T-helper 2 cell treated with Interferon-gamma antibody and Interleukin-4, amounts not matched to agents 100 ng/mL and 5 ng/mL, for 36 hours (primary cell): Measurements from ENCODE around the gene C15orf61. TPM values are rescaled to one million over a fixed set of nuclear protein-coding genes. Genes with fewer than 3 reads are reported as not detected.

Experiments used
- intact Hi-C: fragments of 100-400 bp; cut with micrococcal nuclease; formaldehyde crosslinking; loops from one replicate; pipeline ENCODE4 v1.15.1; 2023
- total RNA-seq: library from RNA; stranded (reverse); gene quantifications from 2 replicates; pipeline ENCODE4 v1.2.3, GENCODE V29; 2022

Gene C15orf61
- total RNA-seq = 4.6 and 4.7 TPM in 2 replicates

DNA sequence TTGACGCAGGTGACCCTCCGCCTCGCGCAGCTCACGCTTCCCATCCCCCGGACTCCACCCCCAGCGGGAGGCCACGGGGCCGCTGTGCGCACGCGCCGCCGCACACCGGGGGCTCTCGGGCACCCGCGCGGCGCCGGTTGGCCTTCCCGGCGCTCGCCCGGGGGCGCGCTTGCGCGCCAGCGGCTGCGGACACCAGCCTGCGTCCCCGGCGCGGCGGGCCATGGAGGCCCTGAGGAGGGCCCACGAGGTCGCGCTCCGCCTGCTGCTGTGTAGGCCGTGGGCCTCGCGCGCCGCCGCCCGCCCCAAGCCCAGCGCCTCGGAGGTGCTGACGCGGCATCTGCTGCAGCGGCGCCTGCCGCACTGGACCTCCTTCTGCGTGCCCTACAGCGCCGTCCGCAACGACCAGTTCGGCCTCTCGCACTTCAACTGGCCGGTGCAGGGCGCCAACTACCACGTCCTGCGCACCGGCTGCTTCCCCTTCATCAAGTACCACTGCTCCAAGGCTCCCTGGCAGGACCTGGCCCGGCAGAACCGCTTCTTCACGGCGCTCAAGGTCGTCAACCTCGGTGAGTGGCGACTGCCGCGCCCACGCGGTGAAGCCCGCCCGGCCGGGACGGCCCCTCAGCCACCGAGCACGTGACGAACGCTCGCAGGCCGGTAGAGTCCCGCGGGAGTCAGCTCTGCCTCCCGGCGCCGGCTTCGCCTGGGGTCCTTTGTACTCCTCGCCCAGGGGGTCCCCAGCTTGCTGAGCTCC lies at the start of gene C15orf61:
C15orf61 (plus strand) TSS at position 103 of the 754 bp plus-strand sequence; CDS start at position 221, 118 bp downstream.
- intact Hi-C loops = loop anchor here (1.0 to 10.0 kb wide), 5 partner anchors 22 to 756 kb away; partner anchors contain the start of genes FEM1B and MAP2K5

DNA sequence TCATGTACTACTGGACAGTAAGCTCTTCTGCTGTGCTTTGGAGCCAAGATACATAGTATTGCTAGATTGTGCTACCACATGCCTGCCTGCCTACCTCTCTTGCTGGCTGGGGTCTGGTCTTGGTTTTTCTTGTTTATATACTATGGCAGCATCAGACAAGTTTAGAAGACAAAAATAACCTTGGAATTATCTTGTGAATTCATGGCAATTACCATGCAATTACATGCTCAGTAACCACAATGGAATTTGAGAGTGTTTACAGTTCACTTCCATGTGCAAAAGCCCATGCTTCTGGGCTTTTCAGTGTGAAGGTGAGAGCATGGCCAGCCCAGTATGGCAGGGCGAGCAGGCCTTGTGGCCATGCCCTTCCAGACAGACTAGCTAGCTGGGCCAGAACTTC lies 48.0 kb upstream of the C15orf61 start:
- intact Hi-C loops = no loop called here

DNA sequence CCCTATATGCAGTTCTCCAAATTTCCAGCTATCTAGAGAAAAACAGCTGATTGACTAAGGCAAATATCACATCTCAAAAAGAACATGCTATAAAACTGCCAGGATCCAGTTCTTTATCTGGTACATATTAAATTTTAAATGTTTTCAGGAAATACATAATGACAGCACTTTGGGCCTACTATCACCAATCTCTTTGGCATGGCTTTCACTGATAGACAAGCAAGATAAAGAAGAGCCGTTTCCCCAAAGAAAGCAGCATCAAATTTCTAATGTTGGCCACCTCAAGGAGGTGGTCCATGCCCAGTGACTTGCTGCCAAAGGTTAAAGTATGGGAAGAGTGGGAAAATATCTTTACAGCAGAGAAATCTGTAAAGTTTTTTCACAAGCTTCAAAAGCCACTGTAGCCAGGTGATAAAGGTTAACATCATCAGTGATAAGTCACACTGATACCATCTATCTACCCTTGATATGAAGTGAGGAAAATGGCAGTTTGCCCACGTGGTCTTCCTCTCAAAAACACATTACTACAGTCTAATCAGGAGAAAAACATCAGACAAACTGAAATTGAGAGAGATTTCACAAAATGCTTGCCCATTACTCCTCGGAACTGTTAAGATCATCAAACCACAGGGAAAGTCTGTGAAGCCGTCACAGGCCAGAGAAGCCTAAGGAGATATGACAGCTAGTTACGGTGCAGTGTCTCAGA lies 46.4 kb upstream of the C15orf61 start:
- intact Hi-C loops = no loop called here

DNA sequence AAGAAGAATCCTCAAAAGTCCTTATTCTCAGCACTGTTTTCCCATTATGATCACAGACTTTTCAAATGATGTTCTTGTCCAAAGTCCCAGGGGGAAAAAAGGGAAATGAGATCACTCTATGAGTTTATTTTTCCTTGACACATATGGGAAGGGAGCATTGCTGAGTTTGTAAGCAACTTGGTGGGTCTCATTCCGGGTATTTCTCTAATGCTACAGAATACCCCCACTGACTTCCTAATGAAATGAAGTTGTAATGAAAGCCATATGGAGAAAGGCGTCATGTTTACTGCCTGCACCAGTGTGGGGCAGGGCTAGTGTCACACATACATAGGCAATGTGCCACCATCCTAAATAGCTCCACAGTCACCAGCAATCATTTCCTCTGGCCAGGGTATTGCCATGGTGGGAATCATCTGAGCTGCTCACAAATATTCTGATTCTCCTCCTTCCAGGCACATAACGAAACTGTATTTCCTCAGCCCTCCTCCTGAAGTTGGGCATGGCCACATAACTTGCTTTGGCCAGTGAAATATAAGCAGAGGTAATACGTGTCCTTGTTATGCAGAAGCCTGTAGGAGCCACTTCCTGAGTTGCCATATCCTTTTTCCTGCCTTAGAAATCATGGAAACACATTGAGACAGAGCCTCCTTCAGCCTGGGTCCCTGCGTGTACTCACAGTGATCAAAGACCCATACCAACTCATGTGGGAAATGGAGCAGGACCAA lies 41.0 kb upstream of the C15orf61 start:
- intact Hi-C loops = no loop called here

DNA sequence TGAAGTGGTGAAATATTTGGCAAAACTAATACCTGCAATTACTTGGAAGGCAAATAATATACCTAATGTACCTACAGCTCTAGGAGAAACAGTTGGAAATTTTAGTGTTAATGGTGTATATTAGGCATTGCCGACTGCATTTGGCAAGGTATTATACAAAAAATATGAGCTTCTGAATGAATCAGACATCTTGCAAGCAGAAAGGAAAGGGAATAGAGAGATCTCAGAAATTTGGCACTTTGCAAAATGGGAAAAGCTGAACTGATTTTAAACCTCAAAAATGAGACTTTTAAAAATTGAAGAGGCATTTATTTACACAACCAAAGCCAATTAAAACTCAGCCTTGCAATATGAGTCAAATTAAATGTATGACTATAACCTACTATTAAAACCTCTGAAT lies 40.2 kb upstream of the C15orf61 start:
- intact Hi-C loops = no loop called here

DNA sequence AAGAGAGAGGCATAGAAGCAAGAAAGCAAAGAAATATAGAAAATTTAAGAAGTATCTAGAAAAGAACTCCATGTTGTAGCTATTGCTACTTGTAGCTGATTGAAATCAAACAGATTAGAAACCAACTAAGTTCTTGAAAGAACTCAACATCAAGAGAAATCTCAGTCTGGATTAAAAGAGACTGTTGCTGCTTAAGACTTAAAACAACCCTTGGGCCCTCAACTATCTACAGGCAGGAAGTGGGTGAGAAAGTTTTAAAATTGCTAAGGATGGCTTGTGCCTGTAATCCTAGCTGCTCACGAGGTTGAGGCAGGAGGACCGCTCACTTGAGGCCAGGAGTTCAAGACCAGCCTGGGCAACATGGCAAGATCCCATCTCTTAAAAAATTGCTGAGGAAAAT lies 39.3 kb upstream of the C15orf61 start:
- intact Hi-C loops = no loop called here

DNA sequence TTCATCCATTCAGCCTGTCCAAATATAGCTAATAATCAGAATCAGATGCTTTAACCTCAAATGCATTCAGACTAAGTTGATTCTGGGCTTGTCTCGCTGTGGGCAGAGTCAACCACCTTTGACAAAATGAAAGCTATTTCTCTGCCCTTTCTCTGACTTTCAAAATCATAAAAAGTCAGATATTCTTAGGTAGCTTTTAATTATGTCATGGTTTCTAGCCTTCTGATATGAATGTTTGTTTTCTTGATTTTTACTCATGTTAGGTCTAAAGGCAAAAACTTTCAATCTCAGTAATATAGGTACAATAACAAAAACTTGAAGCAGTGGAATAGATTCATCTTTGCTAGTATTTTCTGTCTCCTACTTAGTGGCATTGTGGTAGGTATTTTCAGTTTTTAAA lies 25.3 kb upstream of the C15orf61 start:
- intact Hi-C loops = no loop called here

DNA sequence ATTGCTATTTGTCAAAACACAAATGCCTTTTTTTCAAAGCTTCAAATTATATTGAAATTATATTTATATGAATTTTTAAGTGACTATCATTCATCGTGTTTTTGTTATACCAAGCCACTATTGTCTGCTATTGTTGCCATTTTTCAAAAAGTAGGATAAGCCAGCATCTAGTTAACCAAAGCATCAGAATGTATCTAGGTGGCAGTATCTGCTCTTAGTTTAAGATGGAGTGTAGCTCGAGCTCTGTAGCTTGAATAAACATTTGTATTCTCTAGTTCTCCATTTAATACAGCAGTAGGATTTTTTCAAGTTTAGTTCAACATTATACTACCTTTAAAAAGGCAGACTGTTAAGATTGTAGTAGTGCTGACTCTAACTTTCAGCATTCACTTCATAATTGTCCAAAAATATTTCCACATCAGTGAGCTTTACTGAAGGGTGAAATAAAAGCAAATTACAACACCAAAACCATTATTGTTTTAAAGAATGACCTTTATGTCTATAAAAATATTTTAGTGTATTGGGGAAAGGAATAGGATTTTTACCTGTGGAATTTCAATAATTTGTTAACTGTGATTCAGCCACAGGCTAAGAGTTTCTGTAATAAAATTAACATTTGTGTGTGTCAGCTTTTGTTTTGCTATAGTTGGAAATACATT lies 19.6 kb upstream of the C15orf61 start:
- intact Hi-C loops = loop anchor here (5.0 kb wide), 1 partner anchor 336 kb away; no protein-coding TSS in a partner anchor

DNA sequence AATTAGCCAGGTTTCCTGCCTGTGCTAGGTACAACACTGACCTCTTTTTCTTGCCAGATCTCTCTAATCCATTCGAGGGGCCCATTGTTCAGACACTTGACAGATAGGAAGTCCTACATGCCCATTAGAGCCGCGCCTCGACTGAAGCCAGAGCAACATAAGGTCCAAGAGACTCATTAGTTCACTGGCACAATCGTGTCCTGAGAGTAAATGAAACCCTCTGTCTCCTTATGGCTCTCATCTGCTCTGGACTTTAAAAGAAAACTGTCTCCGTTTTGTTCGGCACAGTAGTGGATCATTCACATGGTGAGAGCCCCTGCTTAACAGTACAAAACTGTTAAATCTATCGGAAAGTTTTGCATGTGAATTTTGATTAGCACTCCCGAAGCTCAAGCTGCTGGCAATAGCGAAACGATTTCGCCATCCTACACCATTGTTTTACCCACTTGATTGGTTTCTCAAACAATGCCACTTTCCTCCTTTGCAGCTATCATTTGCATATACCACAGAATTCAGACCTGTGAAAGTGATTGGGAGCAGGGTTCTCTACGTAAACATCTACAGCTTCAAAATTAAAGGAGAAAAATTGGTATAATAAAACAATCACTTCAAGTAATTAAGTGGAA lies 19.0 kb upstream of the C15orf61 start:
- intact Hi-C loops = loop anchor here (5.0 kb wide), 1 partner anchor 335 kb away; no protein-coding TSS in a partner anchor

DNA sequence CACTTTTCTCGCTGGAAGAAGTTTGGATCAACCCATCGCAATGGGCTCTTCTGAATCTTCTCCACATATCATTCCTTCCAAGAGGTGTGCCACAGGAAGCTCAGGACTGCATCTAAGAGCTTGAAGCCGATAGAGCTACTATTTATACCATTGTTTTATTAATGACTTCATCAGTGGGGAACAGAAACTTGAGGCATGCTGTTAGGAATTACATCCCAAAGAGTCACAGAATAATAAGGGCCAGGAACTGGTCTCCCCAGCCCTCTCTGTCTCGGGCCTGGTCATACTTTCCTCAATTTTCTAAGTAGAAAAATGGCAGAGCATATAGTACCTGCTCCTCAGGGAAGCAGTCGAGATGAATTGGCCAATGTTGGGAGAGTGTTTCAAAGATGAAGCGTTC lies 16.9 kb upstream of the C15orf61 start:
- intact Hi-C loops = loop anchor here (5.0 kb wide), 1 partner anchor 333 kb away; no protein-coding TSS in a partner anchor

DNA sequence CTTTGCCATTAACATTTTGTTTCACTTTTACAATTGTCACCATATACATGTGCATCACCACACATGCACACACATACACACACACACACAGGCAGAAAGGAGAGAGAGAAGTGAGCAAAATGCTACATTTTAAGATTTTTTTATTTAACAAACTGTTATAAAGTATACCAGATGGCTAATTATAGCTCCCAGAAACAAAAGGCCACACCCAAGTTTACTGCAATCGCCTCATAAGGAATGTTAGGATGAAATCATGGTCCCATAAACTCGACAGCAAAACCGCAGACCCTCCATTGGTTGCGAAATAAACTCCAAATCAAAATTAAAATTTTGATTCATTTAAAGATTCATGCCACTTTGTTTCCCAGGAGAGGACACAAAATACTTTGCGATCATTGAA lies 16.1 kb upstream of the C15orf61 start:
- intact Hi-C loops = loop anchor here (5.0 kb wide), 1 partner anchor 333 kb away; no protein-coding TSS in a partner anchor

DNA sequence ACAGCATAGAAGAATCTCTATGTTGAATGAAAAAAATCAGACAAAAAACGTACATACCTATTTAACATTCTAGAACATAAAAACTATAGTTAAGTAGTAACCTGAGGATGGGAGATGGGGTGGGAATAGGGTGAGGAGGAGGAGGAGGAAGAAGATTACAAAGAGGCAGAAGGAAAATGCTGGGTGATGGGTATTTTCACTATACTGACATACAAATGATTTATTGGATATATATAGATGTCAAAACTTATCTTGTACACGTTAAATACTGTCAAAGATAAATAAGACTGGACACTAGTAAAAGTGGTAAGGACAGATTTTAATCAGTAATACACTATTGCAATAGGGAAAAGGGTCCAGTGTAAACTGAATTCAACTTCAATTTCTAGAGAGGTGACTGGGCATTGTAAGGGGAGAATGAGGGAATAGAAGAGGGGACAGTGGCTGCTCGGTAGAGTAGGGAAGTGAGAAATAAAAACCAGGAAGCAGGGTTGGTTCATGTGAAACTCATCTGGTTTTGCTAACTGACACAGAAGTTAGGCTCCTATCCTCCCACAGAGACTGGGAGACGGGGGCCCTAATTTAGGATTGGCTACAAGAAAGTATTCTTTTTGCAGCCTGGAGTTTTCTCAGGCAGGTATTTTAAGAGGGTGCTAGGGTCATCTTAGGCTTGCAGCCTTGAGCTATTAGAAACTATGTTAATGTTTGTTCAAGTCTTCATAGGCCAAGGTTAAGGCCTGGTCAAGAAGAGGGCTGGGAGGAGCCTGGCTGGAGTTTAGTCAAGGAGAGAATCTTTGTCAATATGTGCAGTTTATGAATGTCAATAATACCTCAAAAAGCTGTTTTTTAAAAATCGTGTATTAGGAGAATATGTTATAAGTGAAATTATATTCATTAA lies 15.0 kb upstream of the C15orf61 start:
- intact Hi-C loops = no loop called here

DNA sequence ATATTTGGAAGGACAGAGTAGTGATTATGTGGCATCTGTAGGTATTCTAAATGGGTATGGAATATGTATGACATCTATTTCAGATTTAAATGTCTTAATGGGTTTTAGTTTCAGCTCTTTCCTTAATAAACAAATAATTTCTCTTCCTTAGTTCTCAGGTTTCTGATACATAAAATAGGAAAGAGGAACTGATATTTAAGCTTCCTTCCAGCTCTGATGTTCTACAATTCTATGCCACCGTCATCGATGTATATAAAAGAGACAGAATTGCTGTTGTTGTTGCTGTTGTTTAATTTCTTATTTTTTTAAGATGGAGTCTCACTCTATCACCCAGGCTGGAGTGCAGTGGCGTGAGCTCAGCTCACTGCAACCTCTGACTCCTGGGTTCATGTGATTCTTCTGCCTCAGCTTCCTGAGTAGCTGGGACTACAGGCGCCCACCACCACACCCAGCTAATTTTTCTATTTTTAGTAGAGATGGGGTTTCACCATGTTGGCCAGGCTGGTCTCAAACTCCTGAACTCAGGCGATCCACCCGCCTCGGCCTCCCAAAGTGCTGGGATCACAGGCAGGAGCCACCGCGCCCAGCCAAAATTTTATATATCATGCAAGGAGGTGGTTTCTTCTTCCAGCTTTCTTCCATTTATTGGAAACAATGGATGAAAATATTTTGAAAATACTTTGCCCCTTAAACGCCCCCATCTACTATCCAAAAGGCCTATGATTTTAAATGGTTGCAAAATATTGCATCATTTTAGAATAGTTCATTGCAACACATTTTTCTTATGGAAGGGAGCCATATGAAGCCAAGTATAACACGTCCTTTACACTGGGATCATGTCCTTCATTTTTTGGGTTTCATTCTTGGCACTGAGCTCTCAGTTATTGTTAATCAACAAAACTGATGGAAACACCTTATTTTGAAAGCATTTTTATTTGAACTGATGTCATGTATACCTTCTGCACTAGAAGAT lies 13.9 kb upstream of the C15orf61 start:
- intact Hi-C loops = no loop called here

DNA sequence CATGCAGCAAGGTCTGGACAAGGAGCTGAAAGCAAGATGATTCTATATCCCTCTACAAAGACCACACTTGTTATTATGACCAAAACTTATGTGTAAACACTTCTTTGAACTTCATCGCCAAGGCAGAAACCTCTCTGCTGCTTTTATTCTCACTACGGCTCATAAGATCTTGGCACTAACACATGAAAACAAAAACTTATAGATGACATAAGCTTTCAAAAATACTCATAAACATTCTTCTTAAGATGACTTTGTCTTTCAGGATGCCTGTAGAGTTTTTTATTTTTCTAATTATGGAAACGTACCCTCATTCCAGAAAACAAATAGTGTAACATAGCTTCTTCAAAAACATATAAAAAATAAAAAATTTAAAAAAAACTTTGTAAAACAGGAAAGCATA lies 12.5 kb upstream of the C15orf61 start:
- intact Hi-C loops = no loop called here

DNA sequence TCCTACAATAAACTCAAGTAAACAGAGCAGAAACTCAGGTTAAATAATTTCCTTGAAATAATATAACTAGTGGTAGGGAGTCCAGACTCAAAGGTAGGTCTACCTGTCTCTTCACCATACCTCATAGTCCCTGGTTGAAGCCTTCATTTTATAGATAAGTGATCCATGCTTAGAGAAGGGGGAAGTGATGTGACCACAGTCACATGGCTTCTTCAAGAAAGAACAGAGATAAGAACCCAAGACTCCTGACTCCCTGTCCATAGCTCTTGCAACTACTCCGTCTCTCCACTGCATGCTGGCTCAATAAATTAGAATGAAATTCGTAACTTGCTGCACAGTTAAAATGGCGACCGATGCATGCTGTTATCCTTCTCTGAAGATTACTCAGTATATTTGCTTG lies 11.0 kb upstream of the C15orf61 start:
- intact Hi-C loops = no loop called here

DNA sequence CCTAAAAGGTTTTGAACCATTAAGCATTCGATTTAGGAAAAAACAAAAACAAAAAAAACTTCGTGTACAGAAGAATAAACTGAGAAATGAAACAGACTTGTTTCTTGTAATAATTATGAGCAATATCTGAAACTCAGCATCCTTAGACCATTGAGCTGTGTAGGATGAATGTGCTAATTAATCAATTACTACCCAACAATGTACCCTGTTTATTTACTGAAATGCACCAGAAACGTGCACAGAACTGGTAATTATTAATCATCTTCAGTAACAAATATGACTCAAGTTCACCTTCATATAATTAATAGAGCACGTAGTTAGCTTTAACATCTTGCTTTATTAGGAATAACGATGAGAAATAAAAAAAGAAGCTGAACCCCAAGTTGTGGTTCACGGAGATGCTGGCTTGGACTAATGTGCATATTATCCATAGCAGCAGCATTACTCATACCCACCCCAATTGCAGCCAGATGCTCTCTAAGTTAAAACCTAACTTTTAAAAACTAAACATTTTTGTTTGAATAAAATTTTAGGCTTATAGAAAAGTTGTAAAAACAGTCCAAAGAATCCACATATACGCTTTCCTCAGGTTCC lies 10.2 kb upstream of the C15orf61 start:
- intact Hi-C loops = no loop called here

DNA sequence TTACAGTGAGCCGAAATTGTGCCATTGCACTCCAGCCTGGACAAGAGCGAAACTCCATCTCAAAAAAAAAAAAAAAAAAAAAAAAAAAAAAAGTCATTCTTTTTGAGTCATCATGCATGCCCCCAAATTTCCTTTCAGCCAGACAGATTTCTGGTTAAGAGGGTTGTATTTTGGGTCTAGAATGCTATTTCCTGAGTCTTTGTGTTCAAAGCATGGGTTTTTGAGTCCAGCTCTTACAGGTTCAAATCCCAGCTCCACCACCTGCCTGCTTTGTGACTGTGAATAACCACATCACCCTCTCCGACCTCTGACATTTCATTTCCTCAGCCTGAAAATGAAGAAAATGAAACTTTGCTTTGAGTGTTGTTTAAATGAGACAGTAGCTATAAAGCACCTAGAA lies 9.3 kb upstream of the C15orf61 start:
- intact Hi-C loops = no loop called here

DNA sequence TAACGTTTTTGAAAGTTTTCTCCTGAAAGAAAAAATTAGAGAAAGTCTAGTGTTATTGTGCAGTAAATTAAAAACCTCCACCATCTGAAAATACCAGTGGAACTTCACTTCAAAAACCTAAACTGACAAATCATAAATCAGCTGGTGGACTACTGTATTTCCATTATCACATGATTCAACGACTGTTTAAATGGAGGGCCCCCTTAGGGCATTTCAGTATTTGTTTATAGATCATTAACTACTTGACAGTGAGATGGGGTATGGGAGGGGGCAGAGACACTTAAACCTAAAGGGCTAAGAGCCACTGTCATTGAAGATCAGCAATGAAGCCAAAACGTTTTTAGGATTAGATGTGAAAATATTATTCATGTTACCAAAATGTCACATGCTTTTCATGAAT lies 8.8 kb upstream of the C15orf61 start:
- intact Hi-C loops = no loop called here
